Testis (tissue), 2 donors: ENCODE results near the gene TRIM41.

Source experiments
- POLR2A ChIP-seq: fragments of 450-650 bp; IDR thresholded peaks from one replicate; pipeline ENCODE4 v1.6.1; 2017; ENCODE audit warnings: antibody characterized with exemption, mild to moderate bottlenecking, moderate library complexity
- TF ChIP-seq, protein P1 (sequence below), 3 experiments: fragments of 450-650 bp in 2 of 3; fragments of 200-600 bp in 1 of 3; sonication (generic) in 1 of 3; IDR thresholded peaks; one replicate each; pipeline ENCODE4 v1.5.1; 2016 to 2019; ENCODE audit warnings: antibody characterized with exemption in 3 of 3, mild to moderate bottlenecking in 2 of 3, moderate library complexity in 1 of 3

DNA sequence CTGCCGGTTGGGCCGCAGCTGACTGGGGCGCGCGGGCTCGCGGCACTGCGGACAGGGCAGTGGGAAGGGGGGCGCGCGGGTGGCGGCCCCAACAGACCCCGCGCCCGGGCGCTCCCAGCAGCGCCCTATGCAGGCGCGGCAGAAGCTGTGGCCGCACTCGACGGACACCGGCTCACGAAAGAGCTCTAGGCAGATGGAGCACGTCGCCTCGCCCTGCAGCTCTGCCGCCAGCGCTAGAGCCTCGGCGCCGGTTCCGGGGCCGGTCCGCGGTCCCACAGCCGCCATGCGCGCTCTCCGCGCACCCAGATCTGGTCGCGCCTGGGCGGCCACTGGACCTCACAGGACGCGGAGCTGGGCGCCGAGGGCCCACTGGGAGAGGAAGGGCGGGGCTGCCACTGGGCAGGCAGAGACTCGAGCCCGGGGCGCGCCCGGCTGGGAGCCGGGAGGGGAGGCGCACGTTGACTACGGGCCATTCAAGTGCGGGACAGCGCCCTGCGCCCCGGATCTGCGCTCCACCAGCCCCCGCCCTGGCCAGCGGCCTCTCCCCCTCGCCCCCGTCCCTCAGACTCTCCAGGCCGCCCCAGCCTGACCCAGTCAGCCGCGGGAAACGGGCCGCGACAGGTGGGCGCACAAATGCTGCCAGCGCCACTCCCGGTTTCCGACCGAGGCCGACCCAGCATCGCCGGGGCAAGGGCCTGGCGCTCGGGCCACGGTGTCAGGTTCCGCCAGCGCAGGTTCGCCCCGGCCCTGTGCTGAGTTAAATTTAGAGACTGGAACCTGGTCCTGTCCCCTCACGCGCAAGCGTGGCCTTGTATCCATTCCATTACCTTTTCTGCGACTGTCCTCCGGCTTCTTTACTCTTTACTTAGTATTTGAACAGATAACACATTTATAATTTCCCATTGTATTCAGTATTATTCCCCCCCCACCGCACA is 18.0 kb upstream of the TRIM41 start, which contains the start of gene TRIM7:
- TF ChIP-seq, protein P1, sequence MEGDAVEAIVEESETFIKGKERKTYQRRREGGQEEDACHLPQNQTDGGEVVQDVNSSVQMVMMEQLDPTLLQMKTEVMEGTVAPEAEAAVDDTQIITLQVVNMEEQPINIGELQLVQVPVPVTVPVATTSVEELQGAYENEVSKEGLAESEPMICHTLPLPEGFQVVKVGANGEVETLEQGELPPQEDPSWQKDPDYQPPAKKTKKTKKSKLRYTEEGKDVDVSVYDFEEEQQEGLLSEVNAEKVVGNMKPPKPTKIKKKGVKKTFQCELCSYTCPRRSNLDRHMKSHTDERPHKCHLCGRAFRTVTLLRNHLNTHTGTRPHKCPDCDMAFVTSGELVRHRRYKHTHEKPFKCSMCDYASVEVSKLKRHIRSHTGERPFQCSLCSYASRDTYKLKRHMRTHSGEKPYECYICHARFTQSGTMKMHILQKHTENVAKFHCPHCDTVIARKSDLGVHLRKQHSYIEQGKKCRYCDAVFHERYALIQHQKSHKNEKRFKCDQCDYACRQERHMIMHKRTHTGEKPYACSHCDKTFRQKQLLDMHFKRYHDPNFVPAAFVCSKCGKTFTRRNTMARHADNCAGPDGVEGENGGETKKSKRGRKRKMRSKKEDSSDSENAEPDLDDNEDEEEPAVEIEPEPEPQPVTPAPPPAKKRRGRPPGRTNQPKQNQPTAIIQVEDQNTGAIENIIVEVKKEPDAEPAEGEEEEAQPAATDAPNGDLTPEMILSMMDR (IDR thresholded peaks at IDR 0.05): no peak
- TF ChIP-seq POLR2A: no peak
